ENCODE data around the gene GALT. TPM values are rescaled to one million over a fixed set of nuclear protein-coding genes. Genes with fewer than 3 reads are reported as not detected.

The GALT gene
- total RNA-seq (2012; rRNA removed), result 12.5 and 15.8 TPM in 2 replicates
- polyA plus RNA-seq (2012; rRNA removed), result 34.6 and 36.6 TPM in 2 replicates
- 17.9 and 19.0 TPM in 2 replicates for polyA plus RNA-seq (2012; cell fraction: cytosol; rRNA removed)
- 231 and 346 TPM in 2 replicates for polyA plus RNA-seq (2012; cell fraction: nucleus; rRNA removed; ENCODE audit: low replicate concordance)
- Bru-seq, nascent RNA, result percentile 67 among the genes with signal in this experiment
- BruChase-seq, experiment 1, labeled RNA remaining after a 6-hour chase, result percentile 89 among the genes with signal in this experiment
- percentile 82 among the genes with signal in this experiment for BruChase-seq, experiment 2, labeled RNA remaining after a 2-hour chase
- long read RNA-seq, transcript GALT-201 (11 exons, 1,768 nt), result major isoform, 7 of 29 reads
- long read RNA-seq, partial matches to known transcripts, result 19 of 29 reads
- long read RNA-seq, other reads (novel, unspliced or antisense), result 3 of 29 reads

DNA sequence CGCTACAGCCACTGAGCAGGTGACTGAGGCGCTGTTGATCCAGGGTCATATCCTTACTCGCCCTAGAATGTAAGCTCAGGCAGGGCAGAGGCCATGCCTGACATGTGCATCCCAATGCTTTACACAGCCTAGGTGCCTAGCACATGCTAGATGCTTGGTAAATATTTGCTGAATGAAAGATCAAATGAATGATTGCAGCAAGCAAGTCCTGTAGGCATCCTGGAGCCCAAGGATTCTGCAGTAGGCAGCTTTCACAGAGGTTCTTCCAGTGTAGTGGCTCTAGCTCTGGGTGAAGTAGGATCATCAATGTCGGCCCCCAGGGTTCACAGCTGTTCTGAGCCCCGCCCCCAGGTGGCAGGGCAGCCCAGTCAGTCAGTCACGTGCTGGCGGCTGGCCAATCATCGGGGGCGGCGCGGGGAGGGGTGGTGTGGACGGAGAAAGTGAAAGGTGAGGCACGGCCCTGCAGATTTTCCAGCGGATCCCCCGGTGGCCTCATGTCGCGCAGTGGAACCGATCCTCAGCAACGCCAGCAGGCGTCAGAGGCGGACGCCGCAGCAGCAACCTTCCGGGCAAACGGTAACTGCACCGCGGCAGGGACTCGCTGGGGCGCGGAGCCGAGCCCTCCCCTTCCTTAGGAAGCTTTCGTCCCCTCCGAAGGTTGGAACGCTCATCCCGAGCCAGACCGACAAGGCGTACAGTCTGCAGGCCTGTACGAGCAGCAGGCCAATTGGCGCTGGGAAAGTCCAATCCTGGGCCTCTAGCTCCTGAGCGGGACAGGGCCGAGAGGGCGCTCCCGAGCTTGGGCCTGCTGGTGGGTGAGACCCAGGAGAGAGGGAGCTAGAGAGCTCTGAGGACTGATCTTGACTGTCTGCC, at the start of gene GALT:
Gene GALT (plus strand): TSS at position 465 of the 873 bp plus-strand sequence. CDS start 30 bp downstream, at position 495.
- no peaks in the 10 kb centered on the region for H3K27me3 ChIP-seq (ENCODE audit: control insufficient read depth, insufficient read depth, low read length)
- H2BK20ac ChIP-seq (ENCODE audit: low read depth, low read length), result 0 out of 2 replicates have a peak within 1 kb of the TSS, but pooled peaks have one; percentile 29
- BruUV-seq (replicated peaks), result no TSS peak
- peaks cover 16% of the 10 kb centered on the region for H3K36me3 ChIP-seq (ENCODE audit: control insufficient read depth, insufficient read depth, low read length)
- TF ChIP-seq RFX5 (IDR thresholded peaks at IDR 0.05; ENCODE audit: low read depth, low read length) (no peak), MXI1 (IDR thresholded peaks at IDR 0.05; ENCODE audit: borderline replicate concordance, low read depth, low read length) (peak; percentile 15; the same call in 1 of the 2 replicates), FOS (IDR thresholded peaks at IDR 0.05; ENCODE audit: low read depth, low read length) (0 out of 2 replicates have a peak, but pooled peaks have one; percentile 22), BHLHE40 (IDR thresholded peaks at IDR 0.05; ENCODE audit: low read depth, low read length) (peak; percentile 94)
- TF ChIP-seq, protein P1, sequence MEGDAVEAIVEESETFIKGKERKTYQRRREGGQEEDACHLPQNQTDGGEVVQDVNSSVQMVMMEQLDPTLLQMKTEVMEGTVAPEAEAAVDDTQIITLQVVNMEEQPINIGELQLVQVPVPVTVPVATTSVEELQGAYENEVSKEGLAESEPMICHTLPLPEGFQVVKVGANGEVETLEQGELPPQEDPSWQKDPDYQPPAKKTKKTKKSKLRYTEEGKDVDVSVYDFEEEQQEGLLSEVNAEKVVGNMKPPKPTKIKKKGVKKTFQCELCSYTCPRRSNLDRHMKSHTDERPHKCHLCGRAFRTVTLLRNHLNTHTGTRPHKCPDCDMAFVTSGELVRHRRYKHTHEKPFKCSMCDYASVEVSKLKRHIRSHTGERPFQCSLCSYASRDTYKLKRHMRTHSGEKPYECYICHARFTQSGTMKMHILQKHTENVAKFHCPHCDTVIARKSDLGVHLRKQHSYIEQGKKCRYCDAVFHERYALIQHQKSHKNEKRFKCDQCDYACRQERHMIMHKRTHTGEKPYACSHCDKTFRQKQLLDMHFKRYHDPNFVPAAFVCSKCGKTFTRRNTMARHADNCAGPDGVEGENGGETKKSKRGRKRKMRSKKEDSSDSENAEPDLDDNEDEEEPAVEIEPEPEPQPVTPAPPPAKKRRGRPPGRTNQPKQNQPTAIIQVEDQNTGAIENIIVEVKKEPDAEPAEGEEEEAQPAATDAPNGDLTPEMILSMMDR (conservative IDR thresholded peaks at IDR 0.05; ENCODE audit: low read depth, low read length), result peak; percentile 71
- TF ChIP-seq, protein P2, sequence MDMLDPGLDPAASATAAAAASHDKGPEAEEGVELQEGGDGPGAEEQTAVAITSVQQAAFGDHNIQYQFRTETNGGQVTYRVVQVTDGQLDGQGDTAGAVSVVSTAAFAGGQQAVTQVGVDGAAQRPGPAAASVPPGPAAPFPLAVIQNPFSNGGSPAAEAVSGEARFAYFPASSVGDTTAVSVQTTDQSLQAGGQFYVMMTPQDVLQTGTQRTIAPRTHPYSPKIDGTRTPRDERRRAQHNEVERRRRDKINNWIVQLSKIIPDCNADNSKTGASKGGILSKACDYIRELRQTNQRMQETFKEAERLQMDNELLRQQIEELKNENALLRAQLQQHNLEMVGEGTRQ (IDR thresholded peaks at IDR 0.05; ENCODE audit: low read depth, low read length), result peak; percentile 98
- peak within 1 kb of the TSS; percentile 89 for H3K14ac ChIP-seq (replicated peaks; ENCODE audit: low read depth, low read length)
- WGBS, 2 experiments (ENCODE audit: extremely low coverage in 2 of 2, insufficient read length in 1 of 2), result no CpG with 5 or more reads among the region's 43 CpGs
- no peaks in the 10 kb centered on the region for H4K20me1 ChIP-seq (ENCODE audit: insufficient read depth, low read length)
- H2BK15ac ChIP-seq (ENCODE audit: low read depth, low read length), result no peak within 1 kb of the TSS
- H3K4me3 ChIP-seq (ENCODE audit: insufficient read depth, low read depth, low read length), result peak within 1 kb of the TSS; percentile 76
- peak within 1 kb of the TSS; percentile 67 for H2BK5ac ChIP-seq (ENCODE audit: low read depth, low read length, poor library complexity, severe bottlenecking)
- H3K56ac ChIP-seq (ENCODE audit: extremely low read depth, insufficient read depth, low read length), result peak within 1 kb of the TSS; percentile 59; the same call in 1 of the 2 replicates
- H3K9me1 ChIP-seq (ENCODE audit: insufficient read depth, low read length), result peaks cover 20% of the 10 kb centered on the region
- H3K18ac ChIP-seq (ENCODE audit: low read depth, low read length), result peak within 1 kb of the TSS; percentile 62
- H3K23ac ChIP-seq (ENCODE audit: low read depth, low read length), result peak within 1 kb of the TSS; percentile 37
- peak within 1 kb of the TSS; percentile 74 for H4K91ac ChIP-seq (ENCODE audit: insufficient read depth, low read depth, low read length)
- H3K4me1 ChIP-seq (ENCODE audit: control insufficient read depth, insufficient read depth, low read length), result peaks cover 15% of the 10 kb centered on the region
- H3K9ac ChIP-seq (ENCODE audit: low read depth, low read length), result peak within 1 kb of the TSS; percentile 86
- peak within 1 kb of the TSS; percentile 82 for H3K27ac ChIP-seq (ENCODE audit: insufficient read depth, low read length)
- H2BK120ac ChIP-seq (ENCODE audit: low read depth, low read length), result peak within 1 kb of the TSS; percentile 43
- intact Hi-C loops (cut with micrococcal nuclease), result loop anchor here (2.0 kb wide), 1 partner anchor 56 kb away; no protein-coding TSS in a partner anchor
- POLR2A ChIA-PET (ENCODE audit: unreplicated experiment), result interaction anchor here (1.5 kb wide), 1 partner anchor 9 kb away, joined by 10 read pairs; the partner anchor contains the start of gene SIGMAR1
- peaks cover 15 to 34% of the 10 kb centered on the region in 2 experiments for H3K79me1 ChIP-seq (ENCODE audit: low read depth in 1 of 2, low read length in 2 of 2)
- DNase-seq, result peak; percentile 77
- H4K5ac ChIP-seq (ENCODE audit: low read depth, low read length), result peak within 1 kb of the TSS; percentile 93
- dilution Hi-C loops (cut with HindIII; ENCODE audit: low sequenced_read_pairs, unreplicated experiment), result no loop called here
- peak within 1 kb of the TSS; percentile 99 for H2AFZ ChIP-seq (replicated peaks; ENCODE audit: low read length, poor library complexity)
- H3K4me2 ChIP-seq (ENCODE audit: low read depth, low read length), result peak within 1 kb of the TSS; percentile 89
- in situ Hi-C loops (cut with MboI; ENCODE audit: low sequenced_read_pairs), result no loop called here
- H2AK9ac ChIP-seq (replicated peaks; ENCODE audit: low read depth, low read length, poor library complexity), result peak within 1 kb of the TSS; percentile 93
- H2AK5ac ChIP-seq (ENCODE audit: low read depth, low read length), result peak within 1 kb of the TSS; percentile 92
- CTCF ChIA-PET, result interaction anchor here (0.9 to 1.6 kb wide), 4 partner anchors 8 to 56 kb away, joined by 3 to 6 read pairs (median 4); no protein-coding TSS in a partner anchor
- H3K4ac ChIP-seq (ENCODE audit: low read depth, low read length), result peak within 1 kb of the TSS; percentile 81
- peak within 1 kb of the TSS; percentile 80 to 94 for H4K8ac ChIP-seq (ENCODE audit: low read depth in 2 of 2, low read length in 2 of 2)
- peak; percentile 88 for ATAC-seq (ENCODE audit: low read depth)
- H3K9me3 ChIP-seq (ENCODE audit: control insufficient read depth, insufficient read depth, low read length), result no peaks in the 10 kb centered on the region
